WTC11 (cell line): Measurements from ENCODE around the gene ADCK2. TPM values are rescaled to one million over a fixed set of nuclear protein-coding genes. Genes with fewer than 3 reads are reported as not detected.

Experiments used
- ATAC-seq: fragments of 200-7000 bp; cut with Tn5 transposase; 2 replicates; pipeline ENCODE4 v1.10.0; 2021; ENCODE audit warnings: mild to moderate bottlenecking, moderate library complexity
- CTCF ChIA-PET: fragments of 300-600 bp; sonication (Branson Sonifier 250); formaldehyde crosslinking; loops from one replicate; lab custom pipeline; 2021; ENCODE audit warnings: antibody characterized with exemption; lab: Charles Lee
- POLR2A ChIA-PET: fragments of 350-600 bp; sonication (Branson Sonifier 250); formaldehyde crosslinking; loops from one replicate; lab custom pipeline; 2021; ENCODE audit warnings: antibody characterized with exemption; lab: Charles Lee
- DNase-seq: peaks from one replicate; pipeline ENCODE4 v3.0.0; 2021; ENCODE audit warnings: low spot score
- H3K27ac Mint-ChIP-seq: 2 replicates; pipeline ENCODE4 v1.8.0; 2021; ENCODE audit warnings: mixed read lengths
- H3K27me3 Mint-ChIP-seq: 2 replicates; pipeline ENCODE4 v1.8.0; 2021; ENCODE audit warnings: low read depth, mild to moderate bottlenecking, moderate library complexity, mixed read lengths
- H3K36me3 Mint-ChIP-seq: 2 replicates; pipeline ENCODE4 v1.8.0; 2021; ENCODE audit warnings: mixed read lengths
- H3K4me1 Mint-ChIP-seq: 2 replicates; pipeline ENCODE4 v1.8.0; 2022; ENCODE audit warnings: mixed read lengths
- H3K4me3 Mint-ChIP-seq: 2 replicates; pipeline ENCODE4 v1.8.0; 2021; ENCODE audit warnings: mild to moderate bottlenecking, moderate library complexity, mixed read lengths
- H3K9me3 Mint-ChIP-seq: 2 replicates; pipeline ENCODE4 v1.8.0; 2021; ENCODE audit warnings: mixed read lengths
- ATF1 ChIP-seq: sonication (generic); formaldehyde crosslinking; IDR thresholded peaks from 2 replicates; pipeline ENCODE4 v1.8.1; 2023; ENCODE audit warnings: mild to moderate bottlenecking, moderate library complexity, missing genetic modification reagents
- E2F1 ChIP-seq: sonication (generic); formaldehyde crosslinking; IDR thresholded peaks from 2 replicates; pipeline ENCODE4 v1.8.0; 2022; ENCODE audit warnings: mild to moderate bottlenecking, missing genetic modification reagents
- ELF4 ChIP-seq: sonication (generic); formaldehyde crosslinking; IDR thresholded peaks from 2 replicates; pipeline ENCODE4 v1.8.1; 2022; ENCODE audit warnings: low read depth, mild to moderate bottlenecking, moderate library complexity, missing genetic modification reagents
- ETV6 ChIP-seq: sonication (generic); formaldehyde crosslinking; IDR thresholded peaks from 2 replicates; pipeline ENCODE4 v1.8.1; 2022; ENCODE audit warnings: mild to moderate bottlenecking, missing genetic modification reagents
- FOXP4 ChIP-seq: sonication (generic); formaldehyde crosslinking; IDR thresholded peaks from 2 replicates; pipeline ENCODE4 v1.8.0; 2022; ENCODE audit warnings: mild to moderate bottlenecking, missing genetic modification reagents
- HMGA2 ChIP-seq: fragments of 250-450 bp; sonication (Bioruptor Pico); IDR thresholded peaks from 2 replicates; pipeline ENCODE4 v1.4.0; 2021; ENCODE audit warnings: mild to moderate bottlenecking, moderate library complexity
- PRDM15 ChIP-seq: sonication (generic); formaldehyde crosslinking; IDR thresholded peaks from 2 replicates; pipeline ENCODE4 v1.8.0; 2022; ENCODE audit warnings: missing genetic modification reagents
- SP1 ChIP-seq: sonication (generic); formaldehyde crosslinking; conservative IDR thresholded peaks from 2 replicates; pipeline ENCODE4 v1.8.1; 2022; ENCODE audit warnings: missing genetic modification reagents
- TEAD1 ChIP-seq: sonication (generic); formaldehyde crosslinking; IDR thresholded peaks from 2 replicates; pipeline ENCODE4 v1.8.0; 2022; ENCODE audit warnings: mild to moderate bottlenecking, missing genetic modification reagents
- TEAD4 ChIP-seq: sonication (generic); formaldehyde crosslinking; IDR thresholded peaks from 2 replicates; pipeline ENCODE4 v1.8.0; 2022; ENCODE audit warnings: mild to moderate bottlenecking, missing genetic modification reagents
- ZBTB21 ChIP-seq: sonication (generic); formaldehyde crosslinking; IDR thresholded peaks from 2 replicates; pipeline ENCODE4 v1.8.1; 2023; ENCODE audit warnings: mild to moderate bottlenecking, missing genetic modification reagents, borderline replicate concordance
- ZNF219 ChIP-seq: sonication (generic); formaldehyde crosslinking; IDR thresholded peaks from 2 replicates; pipeline ENCODE4 v1.8.0; 2023; ENCODE audit warnings: missing genetic modification reagents, mild to moderate bottlenecking, borderline replicate concordance
- ZNF671 ChIP-seq: fragments of 250-450 bp; sonication (Bioruptor Pico); IDR thresholded peaks from 2 replicates; pipeline ENCODE4 v1.8.0; 2021; ENCODE audit warnings: mild to moderate bottlenecking
- ZSCAN18 ChIP-seq: fragments of 250-450 bp; sonication (Bioruptor Pico); IDR thresholded peaks from 2 replicates; pipeline ENCODE4 v2.1.2; 2022; ENCODE audit warnings: mild to moderate bottlenecking, moderate library complexity
- total RNA-seq: library from RNA; stranded (reverse); gene quantifications from 3 replicates; pipeline ENCODE4 v1.2.3, GENCODE V29; 2021
- TF ChIP-seq, protein P1 (sequence below): sonication (generic); formaldehyde crosslinking; IDR thresholded peaks from 2 replicates; pipeline ENCODE4 v1.8.0; 2022; ENCODE audit warnings: mild to moderate bottlenecking, missing genetic modification reagents
- TF ChIP-seq, protein P2 (sequence below): sonication (generic); formaldehyde crosslinking; IDR thresholded peaks from 2 replicates; pipeline ENCODE4 v1.8.1; 2023; ENCODE audit warnings: mild to moderate bottlenecking, moderate library complexity, missing genetic modification reagents

Gene ADCK2
- total RNA-seq, 1 experiment from 2014 or later = 12.7 TPM

GRCh38 chr7:140722254-140722653, 49.5 kb downstream of the ADCK2 start:
- DNase-seq (no peak), ATAC-seq (no peak)
- no peaks in the 10 kb centered on the region for H3K27me3 Mint-ChIP-seq
- H3K4me1 Mint-ChIP-seq = no peaks in the 10 kb centered on the region
- H3K4me3 Mint-ChIP-seq = no peak overlapping the region
- H3K36me3 Mint-ChIP-seq = no peaks in the 10 kb centered on the region
- H3K27ac Mint-ChIP-seq = no peak overlapping the region
- H3K9me3 Mint-ChIP-seq = no peaks in the 10 kb centered on the region
- POLR2A ChIA-PET = interaction anchor here (0.5 kb wide), 1 partner anchor 27 kb away, joined by 4 read pairs; no protein-coding TSS in a partner anchor
- TF ChIP-seq HMGA2 = no peak
- TF ChIP-seq, protein P1, sequence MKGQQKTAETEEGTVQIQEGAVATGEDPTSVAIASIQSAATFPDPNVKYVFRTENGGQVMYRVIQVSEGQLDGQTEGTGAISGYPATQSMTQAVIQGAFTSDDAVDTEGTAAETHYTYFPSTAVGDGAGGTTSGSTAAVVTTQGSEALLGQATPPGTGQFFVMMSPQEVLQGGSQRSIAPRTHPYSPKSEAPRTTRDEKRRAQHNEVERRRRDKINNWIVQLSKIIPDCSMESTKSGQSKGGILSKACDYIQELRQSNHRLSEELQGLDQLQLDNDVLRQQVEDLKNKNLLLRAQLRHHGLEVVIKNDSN (CRISPR knock-in tag) = no peak
- no peak for TF ChIP-seq ZSCAN18 (CRISPR knock-in tag)
- no peak for TF ChIP-seq E2F1 (CRISPR knock-in tag)
- TF ChIP-seq TEAD4 (CRISPR knock-in tag) = no peak
- TF ChIP-seq, protein P2, sequence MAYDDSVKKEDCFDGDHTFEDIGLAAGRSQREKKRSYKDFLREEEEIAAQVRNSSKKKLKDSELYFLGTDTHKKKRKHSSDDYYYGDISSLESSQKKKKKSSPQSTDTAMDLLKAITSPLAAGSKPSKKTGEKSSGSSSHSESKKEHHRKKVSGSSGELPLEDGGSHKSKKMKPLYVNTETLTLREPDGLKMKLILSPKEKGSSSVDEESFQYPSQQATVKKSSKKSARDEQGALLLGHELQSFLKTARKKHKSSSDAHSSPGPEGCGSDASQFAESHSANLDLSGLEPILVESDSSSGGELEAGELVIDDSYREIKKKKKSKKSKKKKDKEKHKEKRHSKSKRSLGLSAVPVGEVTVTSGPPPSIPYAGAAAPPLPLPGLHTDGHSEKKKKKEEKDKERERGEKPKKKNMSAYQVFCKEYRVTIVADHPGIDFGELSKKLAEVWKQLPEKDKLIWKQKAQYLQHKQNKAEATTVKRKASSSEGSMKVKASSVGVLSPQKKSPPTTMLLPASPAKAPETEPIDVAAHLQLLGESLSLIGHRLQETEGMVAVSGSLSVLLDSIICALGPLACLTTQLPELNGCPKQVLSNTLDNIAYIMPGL (CRISPR knock-in tag) = no peak
- TF ChIP-seq ZBTB21 (CRISPR knock-in tag) = no peak
- CTCF ChIA-PET = interaction anchor here (2.3 kb wide), 1 partner anchor 261 kb away, joined by 8 read pairs; no protein-coding TSS in a partner anchor

DNA sequence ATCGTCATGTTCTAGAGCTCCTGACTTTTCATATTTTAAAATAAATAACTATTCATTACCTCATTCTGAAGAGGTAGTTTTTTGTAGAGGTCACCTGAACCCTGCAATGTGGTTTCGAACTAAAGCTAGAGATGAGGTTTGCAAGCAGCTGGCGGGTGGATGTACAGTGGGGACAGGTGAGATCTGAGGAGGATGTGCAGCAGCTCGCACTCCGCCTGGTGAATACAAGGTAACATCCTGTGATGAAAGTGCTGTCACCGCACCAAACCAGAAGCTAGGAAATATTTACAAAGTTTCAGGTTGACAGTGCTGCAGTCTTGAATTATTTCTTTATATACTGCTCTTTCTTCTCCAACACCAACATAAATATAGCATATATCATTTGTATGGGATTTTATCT, 50.3 kb downstream of the ADCK2 start:
- no peak for TF ChIP-seq PRDM15
- no peak for TF ChIP-seq ZNF671 (CRISPR knock-in tag)
- no peak for TF ChIP-seq FOXP4
- TF ChIP-seq TEAD1 (CRISPR knock-in tag) = no peak
- TF ChIP-seq ZNF219 = no peak
- no peak for TF ChIP-seq ETV6 (CRISPR knock-in tag)
- TF ChIP-seq SP1 (CRISPR knock-in tag) = no peak
- no peak for TF ChIP-seq ELF4 (CRISPR knock-in tag)
- TF ChIP-seq ATF1 (CRISPR knock-in tag) = no peak
- H3K27ac Mint-ChIP-seq = no peak overlapping the region
- no peaks in the 10 kb centered on the region for H3K27me3 Mint-ChIP-seq
- H3K36me3 Mint-ChIP-seq = no peaks in the 10 kb centered on the region
- H3K4me3 Mint-ChIP-seq = no peak overlapping the region
- POLR2A ChIA-PET = no interaction called here
- no peaks in the 10 kb centered on the region for H3K4me1 Mint-ChIP-seq
- no peak for DNase-seq
- H3K9me3 Mint-ChIP-seq = no peaks in the 10 kb centered on the region
- no peak for ATAC-seq
- CTCF ChIA-PET = interaction anchor here (2.3 kb wide), 1 partner anchor 261 kb away, joined by 8 read pairs; no protein-coding TSS in a partner anchor
